Ishikawa (cell line): ENCODE measurements around the gene GAA.

ENCODE experiments used
- CREB1 ChIP-seq: IDR thresholded peaks from 2 replicates; pipeline ENCODE4 v1.6.1; 2012; ENCODE audit warnings: low read depth
- EGR1 ChIP-seq: IDR thresholded peaks from 2 replicates; pipeline ENCODE4 v1.6.1; 2012
- EP300 ChIP-seq: IDR thresholded peaks from 2 replicates; pipeline ENCODE4 v1.6.1; 2012; ENCODE audit warnings: borderline replicate concordance
- FOXM1 ChIP-seq: IDR thresholded peaks from 2 replicates; pipeline ENCODE4 v1.6.1; 2012; ENCODE audit warnings: low read depth, borderline replicate concordance
- NFIC ChIP-seq: IDR thresholded peaks from 2 replicates; pipeline ENCODE4 v1.6.1; 2012
- RAD21 ChIP-seq: IDR thresholded peaks from 2 replicates; pipeline ENCODE4 v1.6.1; 2012; ENCODE audit warnings: low read depth
- REST ChIP-seq: IDR thresholded peaks from 2 replicates; pipeline ENCODE4 v1.6.1; 2012; ENCODE audit warnings: low read depth, mild to moderate bottlenecking
- TAF1 ChIP-seq: IDR thresholded peaks from 2 replicates; pipeline ENCODE4 v1.6.1; 2012; ENCODE audit warnings: low read depth, mild to moderate bottlenecking
- TEAD4 ChIP-seq: IDR thresholded peaks from 2 replicates; pipeline ENCODE4 v1.6.1; 2012
- USF1 ChIP-seq: IDR thresholded peaks from 2 replicates; pipeline ENCODE4 v1.6.1; 2012
- YY1 ChIP-seq: IDR thresholded peaks from 2 replicates; pipeline ENCODE4 v1.6.1; 2012; ENCODE audit warnings: low read depth
- ZBTB7A ChIP-seq: IDR thresholded peaks from 2 replicates; pipeline ENCODE4 v1.6.1; 2012; ENCODE audit warnings: low read depth
- TF ChIP-seq, protein P1 (sequence below): IDR thresholded peaks from 2 replicates; pipeline ENCODE4 v1.6.1; 2012

GRCh38 chr17:80133626-80133970 is 32.2 kb downstream of the GAA start:
- no peak for TF ChIP-seq REST
- TF ChIP-seq, protein P1, sequence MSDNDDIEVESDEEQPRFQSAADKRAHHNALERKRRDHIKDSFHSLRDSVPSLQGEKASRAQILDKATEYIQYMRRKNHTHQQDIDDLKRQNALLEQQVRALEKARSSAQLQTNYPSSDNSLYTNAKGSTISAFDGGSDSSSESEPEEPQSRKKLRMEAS = no peak
- TF ChIP-seq USF1 = no peak
- no peak for TF ChIP-seq YY1
- no peak for TF ChIP-seq TAF1
- no peak for TF ChIP-seq RAD21
- no peak for TF ChIP-seq TEAD4
- no peak for TF ChIP-seq NFIC
- no peak for TF ChIP-seq EP300
- TF ChIP-seq EGR1 = no peak
- no peak for TF ChIP-seq FOXM1
- TF ChIP-seq ZBTB7A = no peak
- TF ChIP-seq CREB1 = no peak
